Subcutaneous abdominal adipose tissue (tissue), 5 donors: ENCODE measurements around the gene XAF1.

Experiments used
- H3K27ac ChIP-seq: one replicate; pipeline ENCODE4 v1.7.0; 2013; ENCODE audit warnings: low read depth, mild to moderate bottlenecking, inconsistent platforms, low read length, moderate library complexity
- H3K27me3 ChIP-seq, 5 donors: one replicate each; pipeline ENCODE4 v1.7.0; 2013; ENCODE audit warnings: low read length in 5 of 5, inconsistent platforms in 1 of 5; ENCODE audit not compliant: control insufficient read depth in 5 of 5, insufficient read depth in 4 of 5
- H3K36me3 ChIP-seq, 5 donors: one replicate each; pipeline ENCODE4 v1.7.0; 2013; ENCODE audit warnings: low read length in 5 of 5; ENCODE audit not compliant: control insufficient read depth in 5 of 5, insufficient read depth in 5 of 5
- H3K4me1 ChIP-seq, 5 donors: one replicate each; pipeline ENCODE4 v1.7.0; 2013; ENCODE audit warnings: low read length in 5 of 5, mild to moderate bottlenecking in 3 of 5, moderate library complexity in 1 of 5; ENCODE audit not compliant: control insufficient read depth in 5 of 5, insufficient read depth in 5 of 5
- H3K4me3 ChIP-seq, 5 donors: one replicate each; pipeline ENCODE4 v1.7.0; 2013; ENCODE audit warnings: low read length in 5 of 5, low read depth in 1 of 5
- H3K9ac ChIP-seq, 5 donors: one replicate each; pipeline ENCODE4 v1.7.0; 2013; ENCODE audit warnings: low read length in 5 of 5, mild to moderate bottlenecking in 4 of 5, moderate library complexity in 3 of 5
- H3K9me3 ChIP-seq, 5 donors: one replicate each; pipeline ENCODE4 v1.7.0; 2013; ENCODE audit warnings: low read length in 5 of 5; ENCODE audit not compliant: control insufficient read depth in 5 of 5
- donor health status: healthy.
- donor health status: healthy.
- donor health status: healthy.
- donor health status: healthy.
- donor health status: healthy.

The XAF1 gene, protein sequence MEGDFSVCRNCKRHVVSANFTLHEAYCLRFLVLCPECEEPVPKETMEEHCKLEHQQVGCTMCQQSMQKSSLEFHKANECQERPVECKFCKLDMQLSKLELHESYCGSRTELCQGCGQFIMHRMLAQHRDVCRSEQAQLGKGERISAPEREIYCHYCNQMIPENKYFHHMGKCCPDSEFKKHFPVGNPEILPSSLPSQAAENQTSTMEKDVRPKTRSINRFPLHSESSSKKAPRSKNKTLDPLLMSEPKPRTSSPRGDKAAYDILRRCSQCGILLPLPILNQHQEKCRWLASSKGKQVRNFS

DNA sequence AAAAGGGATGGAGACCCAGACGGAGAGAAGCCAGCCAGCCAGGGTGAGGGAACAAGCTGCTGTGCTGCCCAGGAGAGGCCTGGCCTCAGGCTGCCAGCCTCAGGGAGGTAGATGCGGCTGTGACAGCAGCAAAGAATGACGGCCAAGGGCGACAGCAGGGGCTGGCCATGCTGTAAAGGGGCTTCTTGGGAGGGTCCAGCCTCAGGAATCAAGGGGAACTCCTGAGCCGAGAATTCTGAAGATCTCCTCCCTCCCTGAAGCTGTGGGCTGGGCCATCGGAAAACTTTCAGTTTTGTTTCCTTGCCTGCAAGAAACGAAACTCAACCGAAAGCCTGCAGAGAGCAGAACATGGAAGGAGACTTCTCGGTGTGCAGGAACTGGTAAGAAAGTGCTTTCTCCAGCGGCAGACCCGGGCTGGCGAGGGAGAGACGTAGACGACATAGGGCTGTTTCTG is at the start of gene XAF1:
Gene XAF1, plus strand, starts transcription at position 316 of the 454 bp plus-strand sequence. Its CDS starts 33 bp downstream, at position 349.
- Histone ChIP-seq H3K4me3 (peak within 1 kb of the TSS; percentile 84 to 98 (median 89)), H3K4me1 (peaks cover 2 to 71% (median 46%) of the 10 kb centered on the region in 5 donors), H3K27ac (peak within 1 kb of the TSS; percentile 86), H3K9me3 (no peaks in the 10 kb centered on the region), H3K9ac (peak within 1 kb of the TSS; percentile 72 to 95 (median 84)), H3K36me3 (peaks cover 0 to 28% (median 23%) of the 10 kb centered on the region in 5 donors), H3K27me3 (no peaks in the 10 kb centered on the region)

DNA sequence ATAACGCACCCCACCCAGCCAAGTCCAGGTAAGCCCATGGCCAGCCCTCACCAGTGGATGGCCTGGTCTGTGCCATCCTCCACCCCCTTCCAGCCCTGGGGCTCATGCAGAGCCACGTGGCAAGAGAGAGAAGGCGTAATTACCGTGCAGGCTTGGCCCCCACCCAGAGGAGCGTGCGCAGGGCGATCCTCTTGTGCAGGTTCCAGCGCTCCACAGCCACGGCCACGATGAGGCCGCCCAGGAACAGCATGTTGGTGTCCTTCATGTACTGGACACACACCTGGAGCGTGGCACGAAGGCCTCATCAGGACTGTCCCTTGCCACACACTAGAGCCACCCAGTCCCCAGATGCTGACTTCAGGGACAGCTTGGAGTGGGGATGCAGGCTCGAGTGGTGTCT is 49.3 kb upstream of the XAF1 start:
- H3K4me1 ChIP-seq: peaks cover 0 to 5% (median 0%) of the 10 kb centered on the region in 5 donors
- no peaks in the 10 kb centered on the region for H3K36me3 ChIP-seq
- H3K27ac ChIP-seq: no peak overlapping the region
- H3K9ac ChIP-seq: no peak overlapping the region
- no peak overlapping the region for H3K4me3 ChIP-seq
- no peaks in the 10 kb centered on the region for H3K9me3 ChIP-seq
- peaks cover 3 to 29% (median 16%) of the 10 kb centered on the region in 5 donors for H3K27me3 ChIP-seq

DNA sequence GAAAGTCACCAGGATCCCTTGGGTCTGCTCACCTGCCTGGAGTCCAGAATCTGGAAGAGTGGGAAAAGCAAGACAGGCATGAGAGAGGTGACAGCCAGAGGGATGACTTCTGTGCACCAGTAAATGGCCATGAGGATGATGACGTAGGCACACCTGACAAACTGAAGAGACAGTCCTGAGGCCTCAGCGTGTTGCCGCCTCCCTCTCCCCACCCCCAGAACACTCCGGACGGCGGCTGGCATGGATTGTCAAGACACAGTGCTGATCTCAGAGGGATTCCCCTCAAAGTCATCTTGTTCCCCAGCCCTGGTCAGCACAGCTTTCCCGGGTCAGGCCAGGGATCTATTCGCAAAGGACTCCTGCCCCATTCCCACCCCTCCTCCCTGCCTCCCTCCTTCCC is 48.9 kb upstream of the XAF1 start:
- H3K4me3 ChIP-seq: no peak overlapping the region
- no peak overlapping the region for H3K9ac ChIP-seq
- H3K4me1 ChIP-seq: peaks cover 0 to 5% (median 0%) of the 10 kb centered on the region in 5 donors
- H3K9me3 ChIP-seq: no peaks in the 10 kb centered on the region
- no peak overlapping the region for H3K27ac ChIP-seq
- H3K27me3 ChIP-seq: peaks cover 7 to 30% (median 18%) of the 10 kb centered on the region in 5 donors
- no peaks in the 10 kb centered on the region for H3K36me3 ChIP-seq

DNA sequence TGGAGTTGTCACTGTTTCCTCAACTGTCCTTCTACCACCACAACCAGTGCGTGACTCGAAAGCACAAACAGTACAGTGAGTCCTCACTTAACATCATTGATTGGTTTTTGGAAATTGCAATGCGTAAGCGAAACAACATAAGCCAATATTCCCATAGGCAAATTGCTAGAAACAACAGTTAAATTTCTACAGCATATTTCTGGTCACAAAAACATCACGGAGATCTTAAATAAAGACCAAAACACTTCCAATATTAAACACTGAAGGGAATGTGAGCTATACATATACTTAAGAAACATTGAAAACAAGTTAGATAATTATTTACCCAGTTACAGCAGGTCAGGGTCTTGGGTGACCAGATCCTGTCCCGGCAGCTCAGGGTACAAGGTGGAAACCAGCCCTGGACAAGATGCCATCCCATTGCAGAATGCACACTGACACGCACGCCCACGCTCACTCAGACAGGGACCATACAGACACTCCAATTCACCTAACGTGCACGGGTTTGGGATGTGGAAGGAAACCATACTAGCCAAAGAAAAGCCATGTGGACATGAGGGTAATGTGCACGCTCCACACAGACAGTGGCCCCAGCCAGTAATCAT is 47.4 kb upstream of the XAF1 start:
- Histone ChIP-seq H3K9ac (no peak overlapping the region), H3K9me3 (no peaks in the 10 kb centered on the region), H3K27ac (no peak overlapping the region), H3K4me1 (peaks cover 0 to 12% (median 8%) of the 10 kb centered on the region in 5 donors), H3K36me3 (no peaks in the 10 kb centered on the region), H3K4me3 (no peak overlapping the region), H3K27me3 (peaks cover 13 to 34% (median 21%) of the 10 kb centered on the region in 5 donors)

DNA sequence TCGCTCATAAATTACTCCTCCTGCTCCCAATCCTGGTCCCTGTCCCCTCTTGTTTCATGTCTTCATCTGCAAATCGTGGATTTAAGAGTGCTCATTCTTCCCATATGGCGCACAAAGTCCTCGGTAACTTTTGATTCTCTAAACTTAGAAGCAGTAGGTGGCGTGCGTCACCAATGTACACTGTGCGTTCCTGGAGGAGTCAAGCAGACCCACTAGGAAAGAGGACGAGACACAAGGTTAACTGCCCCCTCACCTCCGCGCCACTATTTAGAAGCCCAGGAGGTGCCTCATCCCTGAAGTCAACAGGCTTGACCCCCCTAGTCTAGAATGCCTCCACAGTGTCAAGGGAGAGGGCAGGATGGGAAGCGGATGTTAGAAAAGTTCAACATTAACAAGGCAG is 45.5 kb upstream of the XAF1 start:
- no peak overlapping the region for H3K9ac ChIP-seq
- no peak overlapping the region for H3K4me3 ChIP-seq
- H3K9me3 ChIP-seq: peaks cover 0 to 10% (median 4%) of the 10 kb centered on the region in 5 donors
- H3K4me1 ChIP-seq: peaks cover 0 to 16% (median 14%) of the 10 kb centered on the region in 5 donors
- no peaks in the 10 kb centered on the region for H3K36me3 ChIP-seq
- H3K27ac ChIP-seq: no peak overlapping the region
- peaks cover 19 to 33% (median 28%) of the 10 kb centered on the region in 5 donors for H3K27me3 ChIP-seq

DNA sequence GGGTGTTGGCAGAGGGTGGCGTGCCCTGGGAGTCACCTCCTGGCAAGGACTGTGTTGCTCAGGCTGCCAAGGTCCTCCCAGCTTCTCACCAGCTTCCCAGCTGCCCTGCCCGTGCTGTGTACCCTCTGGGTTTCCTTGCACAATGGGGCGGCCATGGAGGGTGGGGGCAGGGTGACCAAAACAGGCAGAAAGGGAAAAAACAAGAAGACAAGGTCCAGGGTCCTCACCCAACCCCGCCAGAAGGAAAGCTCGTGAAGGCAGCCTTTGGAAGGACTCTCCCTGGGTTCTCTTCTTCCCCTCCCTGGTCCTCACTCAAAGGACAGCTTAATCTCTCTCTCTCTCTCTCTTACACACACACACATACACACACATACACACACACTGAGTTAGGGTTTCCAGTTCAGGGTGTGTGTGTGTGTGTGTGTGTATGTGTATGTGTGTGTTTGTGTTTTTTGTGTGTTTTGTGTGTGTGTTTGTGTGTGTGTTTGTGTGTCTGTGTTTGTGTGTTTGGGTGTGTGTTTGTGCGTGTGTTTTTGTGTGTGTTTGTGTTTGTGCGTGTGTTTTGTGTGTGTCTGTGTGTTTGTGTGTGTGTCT is 44.7 kb upstream of the XAF1 start:
- Histone ChIP-seq H3K9me3 (peaks cover 0 to 10% (median 4%) of the 10 kb centered on the region in 5 donors), H3K4me3 (no peak overlapping the region), H3K9ac (no peak overlapping the region), H3K27ac (no peak overlapping the region), H3K4me1 (peaks cover 0 to 16% (median 14%) of the 10 kb centered on the region in 5 donors), H3K27me3 (peaks cover 19 to 33% (median 28%) of the 10 kb centered on the region in 5 donors), H3K36me3 (no peaks in the 10 kb centered on the region)

DNA sequence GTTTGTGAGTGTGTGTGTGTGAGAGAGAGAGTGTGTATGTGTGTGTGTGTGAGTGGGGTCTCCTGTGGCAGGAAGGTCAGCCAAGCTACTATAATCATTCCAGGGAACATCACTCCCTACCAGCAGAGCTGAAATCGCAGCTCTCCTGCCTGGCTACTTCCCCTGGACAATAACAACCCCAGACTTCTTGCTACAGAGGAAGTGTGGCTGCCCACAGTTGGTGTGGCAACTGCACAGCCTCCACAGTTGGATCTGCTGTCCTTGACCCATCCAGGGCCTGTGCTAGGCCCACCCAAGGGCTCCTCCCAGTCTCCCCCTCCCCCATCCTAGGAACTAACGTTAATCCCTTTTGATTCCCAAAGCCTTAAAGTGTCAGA is 44.2 kb upstream of the XAF1 start:
- Histone ChIP-seq H3K27me3 (peaks cover 19 to 28% (median 25%) of the 10 kb centered on the region in 5 donors), H3K36me3 (no peaks in the 10 kb centered on the region), H3K4me3 (no peak overlapping the region), H3K27ac (no peak overlapping the region), H3K4me1 (peaks cover 0 to 16% (median 14%) of the 10 kb centered on the region in 5 donors), H3K9ac (no peak overlapping the region), H3K9me3 (peaks cover 0 to 10% (median 4%) of the 10 kb centered on the region in 5 donors)

DNA sequence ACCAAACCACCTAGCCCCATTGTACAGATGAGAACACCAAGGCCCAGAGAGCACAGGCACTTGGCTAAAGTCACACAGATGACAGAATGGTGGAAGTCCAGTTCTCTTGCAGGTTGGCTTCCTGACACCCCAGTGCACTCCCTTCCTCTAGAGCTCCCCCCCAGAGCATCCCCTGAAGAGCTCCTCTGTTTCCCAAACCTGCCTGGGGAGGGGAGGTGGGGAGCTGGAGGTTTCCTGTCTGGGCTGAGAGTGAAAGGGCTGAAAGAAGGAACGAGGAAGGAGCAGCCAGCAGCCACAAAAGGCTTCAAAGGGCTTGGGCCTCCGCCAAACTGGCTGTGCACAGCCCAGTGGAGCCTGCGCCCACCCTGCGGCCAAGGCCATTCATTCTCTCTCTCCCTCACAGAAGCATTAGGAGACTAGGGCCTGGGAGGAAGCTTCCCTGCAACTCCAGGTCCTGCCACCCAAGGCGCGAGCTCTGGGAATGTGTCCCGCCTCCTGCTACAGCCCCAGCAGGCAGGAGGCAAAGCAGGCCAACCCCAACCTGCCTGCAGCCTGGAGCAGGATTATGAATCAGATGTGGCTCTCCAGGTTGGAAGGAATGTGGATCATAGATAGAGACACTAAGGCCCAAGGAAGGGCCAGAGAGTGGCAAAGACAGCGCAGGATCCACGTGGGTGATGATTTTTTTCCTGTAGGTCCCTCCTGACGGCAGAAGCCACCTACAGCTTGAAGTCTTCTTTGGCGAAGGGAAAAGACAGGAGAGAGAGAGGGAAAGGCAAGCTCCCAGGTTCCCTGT is 43.6 kb upstream of the XAF1 start:
- Histone ChIP-seq H3K27me3 (peaks cover 19 to 28% (median 23%) of the 10 kb centered on the region in 5 donors), H3K36me3 (no peaks in the 10 kb centered on the region), H3K27ac (no peak overlapping the region), H3K9me3 (peaks cover 0 to 12% (median 4%) of the 10 kb centered on the region in 5 donors), H3K4me1 (peaks cover 0 to 16% (median 14%) of the 10 kb centered on the region in 5 donors), H3K4me3 (peak overlapping the region in 3 of 5 donors; percentile 53 to 56 (median 56)), H3K9ac (no peak overlapping the region)

DNA sequence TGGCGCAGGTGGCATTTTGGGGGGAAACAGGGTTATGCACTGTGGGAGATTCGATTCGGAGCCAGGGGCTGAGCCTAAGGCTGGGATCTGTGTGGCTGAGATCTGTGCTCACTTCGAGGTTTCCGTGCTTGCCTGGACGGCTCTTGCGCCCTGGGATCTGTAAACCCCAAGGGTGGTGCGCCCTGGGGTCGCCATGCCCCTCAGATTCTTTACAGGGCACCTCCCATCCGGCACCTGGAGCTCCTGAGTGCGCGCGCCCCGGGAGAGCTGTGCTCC is 43.1 kb upstream of the XAF1 start:
- no peak overlapping the region for H3K27ac ChIP-seq
- peak overlapping the region in 3 of 5 donors; percentile 53 to 56 (median 56) for H3K4me3 ChIP-seq
- H3K27me3 ChIP-seq: peaks cover 19 to 28% (median 23%) of the 10 kb centered on the region in 5 donors

More for the DNA sequence above, 43.1 kb upstream of the XAF1 start:
- Histone ChIP-seq H3K36me3 (no peaks in the 10 kb centered on the region), H3K9me3 (peaks cover 0 to 12% (median 4%) of the 10 kb centered on the region in 5 donors), H3K9ac (peak overlapping the region in 1 of 5 donors; percentile 30), H3K4me1 (peaks cover 0 to 16% (median 14%) of the 10 kb centered on the region in 5 donors)
